Endothelial cell of umbilical vein (primary cell): ENCODE data around the gene SH3D19. TPM values are rescaled to one million over a fixed set of nuclear protein-coding genes. Genes with fewer than 3 reads are reported as not detected.

Experiments
- BruUV-seq: library from RNA; stranded (reverse); fragments of 400-500 nt; replicated peaks from 2 replicates; lab custom pipeline; 2021; lab: Mats Ljungman, UMichigan
- CTCF ChIA-PET: fragments of 300-600, 350-600 bp; sonication (Branson Sonifier 250); formaldehyde crosslinking; loops from one replicate; lab custom pipeline; 2021; ENCODE audit warnings: antibody characterized with exemption, inconsistent platforms; lab: Charles Lee
- POLR2A ChIA-PET: fragments of 300-600, 350-600 bp; sonication (Branson Sonifier 250); formaldehyde crosslinking; loops from one replicate; lab custom pipeline; 2021; ENCODE audit warnings: antibody characterized with exemption, inconsistent platforms; lab: Charles Lee
- DNase-seq: peaks from one replicate; pipeline ENCODE4 v3.0.0-alpha.2; 2011; ENCODE audit warnings: low read depth, low spot score
- FAIRE-seq: peaks from 2 replicates; lab custom pipeline; 2011; peaks lifted over from hg19 to GRCh38; lab: Jason Lieb, UNC
- H2AFZ ChIP-seq: 2 replicates; pipeline ENCODE4 v1.6.0; 2012; ENCODE audit warnings: low read depth, low read length, control low read depth, inconsistent platforms
- H3K27ac ChIP-seq: 2 replicates; pipeline ENCODE4 v1.5.1; 2011; ENCODE audit warnings: low read depth, mild to moderate bottlenecking, control low read depth, low read length, moderate library complexity; ENCODE audit not compliant: insufficient read depth
- H3K27me3 ChIP-seq, 2 experiments: 2 replicates each; pipeline versions ENCODE4 v1.6.0 to v1.6.1; 2011; ENCODE audit warnings: low read length in 2 of 2, mixed read lengths in 1 of 2; ENCODE audit not compliant: control insufficient read depth in 2 of 2, insufficient read depth in 2 of 2
- H3K36me3 ChIP-seq, 2 experiments: 2 replicates in 1 of 2; 3 replicates in 1 of 2; pipeline ENCODE4 v1.5.1; 2011; ENCODE audit warnings: low read length in 2 of 2, mild to moderate bottlenecking in 1 of 2, moderate library complexity in 1 of 2; ENCODE audit not compliant: control insufficient read depth in 2 of 2, insufficient read depth in 2 of 2; ENCODE audit errors: extremely low read depth in 1 of 2
- H3K4me1 ChIP-seq: 3 replicates; pipeline ENCODE4 v1.5.1; 2011; ENCODE audit warnings: mild to moderate bottlenecking, low read length; ENCODE audit not compliant: control insufficient read depth, insufficient read depth; ENCODE audit errors: extremely low read depth
- H3K4me2 ChIP-seq: 2 replicates; pipeline ENCODE4 v1.6.1; 2011; ENCODE audit warnings: low read length, control low read depth, mixed read lengths; ENCODE audit not compliant: insufficient read depth
- H3K4me3 ChIP-seq, 3 experiments: fragments of 200-600 bp in 1 of 3; sonication (generic), shearing (Covaris generic) in 1 of 3; replicated peaks in 1 of 3; 2 replicates each; pipeline ENCODE4 v1.5.1; 2011 to 2016; ENCODE audit warnings: control low read depth in 3 of 3, low read length in 3 of 3, mild to moderate bottlenecking in 2 of 3, inconsistent platforms in 1 of 3, low read depth in 1 of 3, moderate library complexity in 1 of 3; ENCODE audit not compliant: insufficient read depth in 1 of 3
- H3K79me2 ChIP-seq: 2 replicates; pipeline ENCODE4 v1.6.0; 2012; ENCODE audit warnings: low read length, inconsistent platforms; ENCODE audit not compliant: control insufficient read depth, insufficient read depth
- H3K9ac ChIP-seq: replicated peaks from 2 replicates; pipeline ENCODE3; 2011; ENCODE audit warnings: low read length, control low read depth; ENCODE audit not compliant: insufficient read depth; ENCODE audit errors: extremely low read depth
- H3K9me1 ChIP-seq: replicated peaks from 3 replicates; pipeline ENCODE4 v1.6.0; 2011; ENCODE audit warnings: mild to moderate bottlenecking, low read length; ENCODE audit not compliant: control insufficient read depth, insufficient read depth; ENCODE audit errors: extremely low read depth
- H3K9me3 ChIP-seq: replicated peaks from 2 replicates; pipeline ENCODE4 v1.5.1; 2012; ENCODE audit warnings: low read length, inconsistent platforms; ENCODE audit not compliant: control insufficient read depth, insufficient read depth
- H4K20me1 ChIP-seq: replicated peaks from 2 replicates; pipeline ENCODE3; 2011; ENCODE audit warnings: mild to moderate bottlenecking, low read length; ENCODE audit not compliant: control insufficient read depth, insufficient read depth; ENCODE audit errors: extremely low read depth
- FOS ChIP-seq: IDR thresholded peaks from 2 replicates; pipeline ENCODE4 v1.6.1; 2011; ENCODE audit warnings: mild to moderate bottlenecking, low read length, moderate library complexity, borderline replicate concordance; ENCODE audit not compliant: insufficient read depth
- GATA2 ChIP-seq: IDR thresholded peaks from 2 replicates; pipeline ENCODE4 v1.7.0; 2011; ENCODE audit warnings: low read depth, mild to moderate bottlenecking, moderate library complexity, mixed read lengths, low read length; ENCODE audit not compliant: insufficient read length, insufficient read depth
- JUN ChIP-seq: IDR thresholded peaks from 2 replicates; pipeline ENCODE4 v1.6.1; 2011; ENCODE audit warnings: borderline replicate concordance, low read depth; ENCODE audit not compliant: insufficient read length, insufficient read depth
- MYC ChIP-seq: IDR thresholded peaks from one replicate; pipeline ENCODE4 v1.6.1; 2011; ENCODE audit warnings: mild to moderate bottlenecking, low read depth, low read length
- POLR2AphosphoS5 ChIP-seq: IDR thresholded peaks from 2 replicates; pipeline ENCODE4 v1.6.1; 2012; ENCODE audit warnings: low read depth, mild to moderate bottlenecking, control low read depth, low read length, moderate library complexity; ENCODE audit not compliant: insufficient read depth
- dilution Hi-C: fragments of 300-500 bp; cut with MboI; formaldehyde crosslinking; loops from one replicate; pipeline ENCODE4 v1.15.0; 2019; ENCODE audit warnings: low sequenced_read_pairs; ENCODE audit not compliant: extremely low pct_ligation_motif_present
- intact Hi-C: fragments of 100-400 bp; cut with micrococcal nuclease; formaldehyde crosslinking; loops from one replicate; pipeline ENCODE4 v1.10.0; 2022
- polyA plus RNA-seq, 4 experiments: library from polyadenylated mRNA; depleted of rRNA in 3 of 4; stranded (reverse) in 3 of 4; unstranded in 1 of 4; fragments of >200 nt; gene quantifications; 2 replicates each; pipeline versions ENCODE4 v1.2.1 to v1.2.3, GENCODE V29; 2011 to 2012; ENCODE audit warnings: missing spikeins in 1 of 4
- total RNA-seq: library from RNA; stranded (reverse); gene quantifications from 2 replicates; pipeline ENCODE4 v1.2.3, GENCODE V29; 2021
- TF ChIP-seq, protein P1 (sequence below), 2 donors: IDR thresholded peaks; 1 replicate in 1 of 2; 2 replicates in 1 of 2; pipeline ENCODE4 v1.5.1; 2011; ENCODE audit warnings: low read length in 2 of 2, mild to moderate bottlenecking in 2 of 2, moderate library complexity in 2 of 2, control low read depth in 1 of 2, inconsistent platforms in 1 of 2, low read depth in 1 of 2; ENCODE audit not compliant: insufficient read depth in 1 of 2; ENCODE audit errors: extremely low read depth in 1 of 2

The SH3D19 gene
- total and polyA plus RNA-seq, 2 donors (not counting 3 experiments of a cell fraction or from before 2014, with no cell fraction given) = 37.5 to 92.8 TPM

DNA sequence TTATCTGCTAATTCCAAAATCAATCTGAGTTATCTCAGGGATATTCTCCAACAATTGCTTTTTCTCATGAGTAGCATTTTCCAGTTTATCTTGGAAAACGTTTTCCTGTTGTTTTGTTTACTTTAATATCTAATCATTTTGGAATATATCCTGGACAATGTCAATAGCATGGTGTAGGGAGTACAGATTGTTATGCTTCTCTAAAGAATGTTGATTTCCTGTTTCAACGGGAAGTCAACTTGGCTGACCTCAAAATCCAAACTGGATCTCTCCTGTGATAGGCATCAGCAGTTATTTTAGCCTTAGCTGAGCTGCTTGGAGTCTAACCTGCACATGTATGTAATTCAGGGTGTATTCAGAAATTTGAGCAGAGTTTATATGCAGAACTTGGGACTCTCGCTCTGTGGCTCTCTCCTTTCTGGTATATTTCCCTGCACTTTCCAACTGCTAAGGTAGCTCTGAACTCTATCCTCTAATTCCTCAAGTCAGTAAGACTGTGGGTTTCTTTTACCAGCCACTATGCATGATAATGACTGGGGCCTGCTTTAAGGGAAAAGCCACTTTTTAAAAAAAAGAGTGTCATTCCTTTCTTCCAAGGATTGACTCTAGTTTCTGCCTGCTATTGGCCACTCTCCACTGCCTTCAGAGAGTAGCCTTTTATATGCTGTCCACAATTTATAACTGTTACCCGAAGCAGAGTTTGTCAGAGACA is 40.7 kb downstream of the SH3D19 start:
- no peaks in the 10 kb centered on the region for H3K9me1 ChIP-seq
- H2AFZ ChIP-seq = no peak overlapping the region
- no peaks in the 10 kb centered on the region for H3K9me3 ChIP-seq
- peaks cover 42% of the 10 kb centered on the region for H3K4me1 ChIP-seq
- peak; percentile 27 for TF ChIP-seq FOS
- peak; percentile 20 for TF ChIP-seq POLR2AphosphoS5
- no peak for TF ChIP-seq MYC
- TF ChIP-seq, protein P1, sequence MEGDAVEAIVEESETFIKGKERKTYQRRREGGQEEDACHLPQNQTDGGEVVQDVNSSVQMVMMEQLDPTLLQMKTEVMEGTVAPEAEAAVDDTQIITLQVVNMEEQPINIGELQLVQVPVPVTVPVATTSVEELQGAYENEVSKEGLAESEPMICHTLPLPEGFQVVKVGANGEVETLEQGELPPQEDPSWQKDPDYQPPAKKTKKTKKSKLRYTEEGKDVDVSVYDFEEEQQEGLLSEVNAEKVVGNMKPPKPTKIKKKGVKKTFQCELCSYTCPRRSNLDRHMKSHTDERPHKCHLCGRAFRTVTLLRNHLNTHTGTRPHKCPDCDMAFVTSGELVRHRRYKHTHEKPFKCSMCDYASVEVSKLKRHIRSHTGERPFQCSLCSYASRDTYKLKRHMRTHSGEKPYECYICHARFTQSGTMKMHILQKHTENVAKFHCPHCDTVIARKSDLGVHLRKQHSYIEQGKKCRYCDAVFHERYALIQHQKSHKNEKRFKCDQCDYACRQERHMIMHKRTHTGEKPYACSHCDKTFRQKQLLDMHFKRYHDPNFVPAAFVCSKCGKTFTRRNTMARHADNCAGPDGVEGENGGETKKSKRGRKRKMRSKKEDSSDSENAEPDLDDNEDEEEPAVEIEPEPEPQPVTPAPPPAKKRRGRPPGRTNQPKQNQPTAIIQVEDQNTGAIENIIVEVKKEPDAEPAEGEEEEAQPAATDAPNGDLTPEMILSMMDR (IDR thresholded peaks at IDR 0.05; ENCODE audit: extremely low read depth in 1 of 2, insufficient read depth in 1 of 2, low read depth in 1 of 2, low read length in 2 of 2) = no peak
- peak; percentile 72 for TF ChIP-seq JUN
- TF ChIP-seq GATA2 = peak; percentile 95
- ChIA-PET POLR2A (interaction anchor here (0.6 kb wide), 1 partner anchor 473 kb away, joined by 3 read pairs; no protein-coding TSS in a partner anchor), CTCF (interaction anchor here (0.7 to 3.9 kb wide), 5 partner anchors 8 to 78 kb away, joined by 3 to 16 read pairs (median 3); partner anchors contain the start of gene PRSS48)
- intact Hi-C loops = loop anchor here (1.0 to 2.0 kb wide), 5 partner anchors 31 to 134 kb away; partner anchors contain the start of gene SH3D19
- no peaks in the 10 kb centered on the region for H3K27me3 ChIP-seq
- DNase-seq (peak; percentile 87), FAIRE-seq (peak; percentile 90)
- H3K4me2 ChIP-seq = peak overlapping the region; percentile 88
- H3K27ac ChIP-seq = peak overlapping the region; percentile 70
- no peaks in the 10 kb centered on the region for H4K20me1 ChIP-seq
- H3K4me3 ChIP-seq = peak overlapping the region in 1 of 3 experiments; percentile 37
- peaks cover 33% of the 10 kb centered on the region for H3K79me2 ChIP-seq
- no TSS peak for BruUV-seq
- peak overlapping the region; percentile 41 for H3K9ac ChIP-seq
- dilution Hi-C loops = no loop called here
- no peaks in the 10 kb centered on the region for H3K36me3 ChIP-seq
